ENCODE results near the gene ATP13A2.

Gene ATP13A2

GRCh38 chr1:16975211-16975610 lies 36.5 kb downstream of the ATP13A2 start:
- Histone ChIP-seq H3K27ac (peak overlapping the region; percentile 86 to 98), H3K4me3 (no peak overlapping the region), H3K36me3 (peaks cover 0 to 16% (median 0%) of the 10 kb centered on the region in 3 donors), H3K4me1 (peaks cover 0 to 50% (median 41%) of the 10 kb centered on the region in 4 donors), H3K27me3 (no peaks in the 10 kb centered on the region), H3K9me3 (no peaks in the 10 kb centered on the region)
- TF ChIP-seq CTCF (IDR thresholded peaks at IDR 0.05): no peak
- intact Hi-C loops (cut with DNase I; ENCODE audit: low total_unique reads): no loop called here
- peak; percentile 48 to 89 for DNase-seq

- no peak for TF ChIP-seq CTCF (IDR thresholded peaks at IDR 0.05)
- Histone ChIP-seq H3K9me3 (no peaks in the 10 kb centered on the region), H3K27me3 (no peaks in the 10 kb centered on the region), H3K4me1 (peaks cover 0 to 30% (median 24%) of the 10 kb centered on the region in 4 donors), H3K36me3 (peaks cover 0 to 34% (median 1%) of the 10 kb centered on the region in 3 donors), H3K4me3 (no peak overlapping the region), H3K27ac (no peak overlapping the region)
- no peak for DNase-seq
- intact Hi-C loops (cut with DNase I; ENCODE audit: low total_unique reads): no loop called here
These were observed 38.5 kb downstream of the ATP13A2 start for GRCh38 chr1:16973215-16973614.

GRCh38 chr1:16972189-16972895 lies 39.4 kb downstream of the ATP13A2 start:
- H3K27ac ChIP-seq: peak overlapping the region; percentile 50 to 57
- no peak overlapping the region for H3K4me3 ChIP-seq
- H3K27me3 ChIP-seq: no peaks in the 10 kb centered on the region
- no peak for DNase-seq
- H3K9me3 ChIP-seq: no peaks in the 10 kb centered on the region
- H3K4me1 ChIP-seq: peaks cover 0 to 29% (median 18%) of the 10 kb centered on the region in 4 donors
- TF ChIP-seq CTCF (IDR thresholded peaks at IDR 0.05): no peak
- H3K36me3 ChIP-seq: peaks cover 0 to 40% (median 7%) of the 10 kb centered on the region in 3 donors
- intact Hi-C loops (cut with DNase I; ENCODE audit: low total_unique reads): no loop called here

GRCh38 chr1:16971341-16972188 lies 40.2 kb downstream of the ATP13A2 start:
- peak; percentile 48 to 79 for DNase-seq

More at GRCh38 chr1:16971341-16972188, 40.2 kb downstream of the ATP13A2 start:
- H3K4me3 ChIP-seq: no peak overlapping the region
- H3K9me3 ChIP-seq: no peaks in the 10 kb centered on the region
- H3K27me3 ChIP-seq: no peaks in the 10 kb centered on the region
- no peak for TF ChIP-seq CTCF (IDR thresholded peaks at IDR 0.05)
- peaks cover 4 to 47% (median 11%) of the 10 kb centered on the region in 3 donors for H3K36me3 ChIP-seq
- intact Hi-C loops (cut with DNase I; ENCODE audit: low total_unique reads): no loop called here
- H3K4me1 ChIP-seq: peaks cover 0 to 37% (median 25%) of the 10 kb centered on the region in 4 donors
- peak overlapping the region; percentile 50 to 57 for H3K27ac ChIP-seq

Measured in tibial artery (tissue), 4 donors.